GM12875 (cell line): Measurements from ENCODE around the gene TREML2.

ENCODE experiments used
- H3K4me3 ChIP-seq: one replicate; pipeline ENCODE4 v1.5.1; 2011; ENCODE audit warnings: low read depth, low read length, control low read depth
- TF ChIP-seq, protein P1 (sequence below): IDR thresholded peaks from 2 replicates; pipeline ENCODE4 v1.5.1; 2011; ENCODE audit warnings: low read depth, mild to moderate bottlenecking, control low read depth, inconsistent platforms, low read length, moderate library complexity, borderline replicate concordance; ENCODE audit not compliant: insufficient read depth

The TREML2 gene

DNA sequence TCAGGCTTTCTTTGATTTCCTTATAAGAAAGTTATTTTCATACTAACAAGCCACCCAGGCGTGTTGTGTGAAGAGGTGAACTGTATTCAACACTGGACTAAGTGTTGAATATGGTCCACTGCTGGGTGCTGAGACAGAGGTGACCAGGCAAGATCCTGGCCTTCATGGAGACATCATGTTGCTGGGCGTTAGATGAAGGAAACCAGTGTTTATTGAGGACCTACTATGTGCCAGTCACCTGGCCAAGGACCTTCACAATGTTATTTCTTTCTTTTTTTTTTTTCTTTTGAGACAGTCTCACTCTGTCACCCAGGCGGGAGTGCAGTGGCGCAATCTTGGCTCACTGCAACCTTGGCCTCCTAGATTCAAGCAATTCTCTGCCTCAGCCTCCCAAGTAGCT lies 44.9 kb downstream of the TREML2 start:
- TF ChIP-seq, protein P1, sequence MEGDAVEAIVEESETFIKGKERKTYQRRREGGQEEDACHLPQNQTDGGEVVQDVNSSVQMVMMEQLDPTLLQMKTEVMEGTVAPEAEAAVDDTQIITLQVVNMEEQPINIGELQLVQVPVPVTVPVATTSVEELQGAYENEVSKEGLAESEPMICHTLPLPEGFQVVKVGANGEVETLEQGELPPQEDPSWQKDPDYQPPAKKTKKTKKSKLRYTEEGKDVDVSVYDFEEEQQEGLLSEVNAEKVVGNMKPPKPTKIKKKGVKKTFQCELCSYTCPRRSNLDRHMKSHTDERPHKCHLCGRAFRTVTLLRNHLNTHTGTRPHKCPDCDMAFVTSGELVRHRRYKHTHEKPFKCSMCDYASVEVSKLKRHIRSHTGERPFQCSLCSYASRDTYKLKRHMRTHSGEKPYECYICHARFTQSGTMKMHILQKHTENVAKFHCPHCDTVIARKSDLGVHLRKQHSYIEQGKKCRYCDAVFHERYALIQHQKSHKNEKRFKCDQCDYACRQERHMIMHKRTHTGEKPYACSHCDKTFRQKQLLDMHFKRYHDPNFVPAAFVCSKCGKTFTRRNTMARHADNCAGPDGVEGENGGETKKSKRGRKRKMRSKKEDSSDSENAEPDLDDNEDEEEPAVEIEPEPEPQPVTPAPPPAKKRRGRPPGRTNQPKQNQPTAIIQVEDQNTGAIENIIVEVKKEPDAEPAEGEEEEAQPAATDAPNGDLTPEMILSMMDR: no peak
- H3K4me3 ChIP-seq: no peak overlapping the region

DNA sequence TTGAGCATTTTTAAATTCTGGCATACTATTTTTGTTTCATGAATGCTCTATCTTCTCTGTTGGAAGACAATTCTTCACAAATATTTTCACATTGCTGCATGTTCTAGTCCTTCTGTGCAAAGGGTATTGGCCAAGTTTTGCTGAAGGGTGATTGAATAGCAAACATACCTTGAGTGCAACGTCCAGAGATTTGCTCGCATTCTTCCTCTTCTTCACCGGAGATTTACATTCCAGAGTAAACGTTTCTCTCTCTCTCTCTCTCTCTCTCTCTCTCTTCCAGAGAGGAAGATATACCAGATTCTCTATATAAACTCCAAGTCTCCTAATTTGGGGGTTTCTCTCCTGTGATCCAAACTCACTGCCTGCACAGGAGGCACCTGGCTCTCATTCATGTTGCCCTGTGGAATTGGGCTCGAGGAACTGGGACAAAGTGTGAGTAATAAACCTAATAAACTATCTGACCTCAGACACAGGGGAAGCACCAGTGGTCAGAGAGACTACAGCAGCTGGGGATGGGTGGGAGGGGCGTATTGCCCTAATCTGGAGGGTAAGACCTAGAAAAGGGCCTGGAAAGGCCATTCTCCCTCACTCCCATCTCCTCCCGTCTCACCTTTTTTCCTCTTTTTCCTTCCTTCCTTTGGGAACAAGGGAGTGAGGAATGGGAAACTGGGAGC lies 45.7 kb downstream of the TREML2 start:
- no peak overlapping the region for H3K4me3 ChIP-seq
- TF ChIP-seq, protein P1: no peak

DNA sequence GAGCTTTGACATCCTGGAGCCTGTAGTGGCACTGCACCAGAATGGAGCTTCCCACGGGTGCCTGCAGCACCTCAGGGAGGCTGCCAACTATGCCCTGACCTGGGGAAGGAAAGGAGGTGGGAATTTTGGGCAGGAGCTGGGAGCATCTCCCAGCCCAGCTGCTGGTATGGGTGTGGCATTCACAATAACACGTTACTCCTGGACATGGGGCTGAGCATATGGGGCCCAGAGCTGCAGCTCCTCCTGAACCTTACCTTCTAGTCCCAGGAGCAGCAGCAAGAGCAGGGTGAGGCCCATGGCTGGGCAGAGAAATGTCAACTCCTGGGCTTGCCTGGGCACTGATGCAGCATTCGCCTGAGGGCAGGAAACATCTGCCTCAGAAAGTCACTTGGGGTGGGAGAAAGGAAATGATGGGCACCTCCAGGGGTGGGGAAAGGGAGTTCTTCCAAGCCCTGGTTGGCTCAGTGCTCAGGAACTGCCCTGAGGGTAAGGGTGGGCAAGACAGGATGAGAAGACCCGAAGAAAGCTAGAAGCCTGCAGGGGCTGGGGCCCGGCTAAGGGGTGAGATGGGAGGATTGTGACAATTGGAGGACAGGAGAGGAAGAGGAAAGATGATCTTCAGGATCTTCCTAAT lies 46.8 kb downstream of the TREML2 start, which contains the start of gene TREML1:
Gene TREML1 (minus strand): TSS at position 356 of the 634 bp plus-strand sequence. CDS start 59 bp downstream, at position 297.
- TF ChIP-seq, protein P1: no peak
- no peak within 1 kb of the TSS for H3K4me3 ChIP-seq

DNA sequence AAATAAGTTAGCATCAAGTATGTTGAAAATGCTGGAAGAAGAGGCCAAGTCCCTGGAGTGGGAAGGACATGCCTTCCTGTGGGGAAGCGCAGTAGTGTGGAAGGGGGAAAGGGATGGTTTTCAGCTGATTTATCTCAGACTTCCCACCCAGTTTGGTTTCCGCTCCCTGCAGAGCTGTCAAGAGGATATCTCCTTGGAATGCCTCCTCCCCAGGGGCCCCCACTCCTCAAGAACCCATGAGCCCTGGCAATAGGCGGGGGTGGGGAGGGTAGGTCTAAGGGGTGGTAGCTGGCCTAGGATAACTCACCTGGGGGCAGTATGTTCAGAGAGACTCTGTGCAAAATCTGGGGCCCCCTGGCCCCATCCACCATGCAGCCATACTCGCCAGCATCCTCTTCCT lies 47.5 kb downstream of the TREML2 start:
- TF ChIP-seq, protein P1: no peak

DNA sequence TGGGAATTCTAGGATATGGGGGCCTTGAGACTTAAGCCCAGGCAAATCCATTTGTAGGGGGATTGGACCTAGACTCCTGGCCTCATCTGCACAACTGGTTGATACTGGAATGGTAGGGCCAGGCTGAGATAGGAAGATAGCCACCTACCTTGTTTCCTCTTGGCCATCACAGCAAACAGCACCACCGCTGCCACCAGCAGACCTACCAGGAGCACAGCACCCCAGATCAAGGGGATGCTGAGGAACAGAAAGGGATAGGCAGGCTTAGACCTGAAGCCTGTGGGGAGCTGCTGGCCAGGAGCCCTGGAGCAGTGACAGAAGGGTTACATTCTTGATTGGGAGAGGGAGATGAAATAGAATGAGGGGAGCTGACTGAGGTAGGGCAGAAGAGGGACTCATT lies 50.3 kb downstream of the TREML2 start:
- TF ChIP-seq, protein P1: no peak
- H3K4me3 ChIP-seq: no peak overlapping the region

More for the DNA sequence above, 47.5 kb downstream of the TREML2 start:
- no peak overlapping the region for H3K4me3 ChIP-seq

DNA sequence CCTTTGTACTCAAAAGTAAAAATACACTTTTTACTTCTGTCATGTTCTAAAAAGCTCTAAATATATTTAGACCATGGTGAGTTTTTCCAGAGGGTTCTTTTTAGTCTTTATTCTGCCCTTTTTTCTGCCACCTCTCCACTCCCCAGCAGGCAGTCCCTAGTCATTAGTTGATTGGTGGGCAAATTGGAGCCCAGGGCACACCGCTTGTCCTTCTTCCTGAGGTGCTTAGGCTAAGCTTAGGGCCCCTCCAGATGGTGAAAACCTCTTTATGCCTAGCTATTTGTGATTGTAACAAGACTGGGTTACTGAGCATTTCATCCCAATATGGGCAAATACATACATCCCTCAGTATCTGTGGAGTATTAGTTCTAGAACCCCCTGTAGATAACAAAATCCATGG lies 53.0 kb downstream of the TREML2 start:
- TF ChIP-seq, protein P1: no peak
- no peak overlapping the region for H3K4me3 ChIP-seq
